GM21825 (cell line): ENCODE results near the gene IL17REL.

ENCODE experiments used
- ATAC-seq: cut with Tn5 transposase; IDR thresholded peaks from one replicate; pipeline ENCODE4 v1.9.1; 2021; ENCODE audit warnings: mild to moderate bottlenecking, moderate library complexity; ENCODE audit not compliant: unreplicated experiment

Gene IL17REL

GRCh38 chr22:50027639-50028537, 15.3 kb upstream of the IL17REL start:
- no peak for ATAC-seq

- ATAC-seq: no peak
Observed at GRCh38 chr22:50025993-50026392, 13.4 kb upstream of the IL17REL start.

GRCh38 chr22:50022171-50022819, 9.7 kb upstream of the IL17REL start:
- no peak for ATAC-seq

GRCh38 chr22:50020606-50021005, 8.0 kb upstream of the IL17REL start:
- no peak for ATAC-seq

GRCh38 chr22:50019316-50019715, 6.8 kb upstream of the IL17REL start:
- no peak for ATAC-seq

- no peak for ATAC-seq
Observed at GRCh38 chr22:50018608-50019285, 6.2 kb upstream of the IL17REL start.

- ATAC-seq: no peak
Observed at GRCh38 chr22:50017701-50018224, 5.2 kb upstream of the IL17REL start.

GRCh38 chr22:50016988-50017700, 4.6 kb upstream of the IL17REL start:
- no peak for ATAC-seq

- ATAC-seq: no peak
Observed at GRCh38 chr22:50016308-50016987, 3.9 kb upstream of the IL17REL start.

- ATAC-seq: no peak
Observed at GRCh38 chr22:50015451-50016307, 3.1 kb upstream of the IL17REL start.

- ATAC-seq: no peak
Observed at GRCh38 chr22:50014655-50015401, 2.3 kb upstream of the IL17REL start.

- ATAC-seq: no peak
Observed at GRCh38 chr22:50014053-50014501, 1.5 kb upstream of the IL17REL start.

GRCh38 chr22:50011447-50012210, 936 bp downstream of the IL17REL start:
- ATAC-seq: no peak

- no peak for ATAC-seq
Observed at GRCh38 chr22:50010676-50011446, 1.7 kb downstream of the IL17REL start.

- no peak for ATAC-seq
Observed at GRCh38 chr22:50009765-50010675, 2.5 kb downstream of the IL17REL start.

- no peak for ATAC-seq
Observed at GRCh38 chr22:50009251-50009650, 3.3 kb downstream of the IL17REL start.
